Mesenchymal stem cell (in vitro differentiated cells and primary cell): ENCODE data around the gene PDE4A.

ENCODE experiments used
- DNase-seq: peaks from one replicate; pipeline ENCODE4 v3.0.0-alpha.2; 2013
- H2AFZ ChIP-seq: one replicate; pipeline ENCODE4 v1.6.1; 2013; ENCODE audit warnings: low read depth, mild to moderate bottlenecking, control low read depth, inconsistent platforms, low read length, moderate library complexity
- H2AK5ac ChIP-seq: 2 replicates; pipeline ENCODE4 v1.6.1; 2013; ENCODE audit warnings: low read length, moderate library complexity, mild to moderate bottlenecking, inconsistent platforms; ENCODE audit not compliant: severe bottlenecking
- H2BK120ac ChIP-seq: one replicate; pipeline ENCODE4 v1.6.1; 2013; ENCODE audit warnings: low read depth, mild to moderate bottlenecking, inconsistent platforms, low read length, moderate library complexity
- H2BK12ac ChIP-seq, 2 experiments: one replicate each; pipeline ENCODE4 v1.6.1; 2013; ENCODE audit warnings: inconsistent platforms in 2 of 2, low read length in 2 of 2, mild to moderate bottlenecking in 2 of 2, moderate library complexity in 2 of 2, control low read depth in 1 of 2
- H2BK15ac ChIP-seq: one replicate; pipeline ENCODE4 v1.6.1; 2013; ENCODE audit warnings: mild to moderate bottlenecking, low read depth, inconsistent platforms; ENCODE audit not compliant: poor library complexity, severe bottlenecking
- H2BK5ac ChIP-seq: 2 replicates; pipeline ENCODE4 v1.6.1; 2013; ENCODE audit warnings: low read depth, mild to moderate bottlenecking, low read length, control low read depth, inconsistent platforms; ENCODE audit not compliant: poor library complexity, severe bottlenecking
- H3K14ac ChIP-seq, 2 experiments: one replicate each; pipeline ENCODE4 v1.6.1; 2013; ENCODE audit warnings: inconsistent platforms in 2 of 2, low read length in 2 of 2, control low read depth in 1 of 2, mild to moderate bottlenecking in 1 of 2, moderate library complexity in 1 of 2
- H3K18ac ChIP-seq, 2 experiments: one replicate each; pipeline ENCODE4 v1.6.1; 2013; ENCODE audit warnings: inconsistent platforms in 2 of 2, low read length in 2 of 2, control low read depth in 1 of 2, low read depth in 1 of 2, mild to moderate bottlenecking in 1 of 2
- H3K23ac ChIP-seq, 2 experiments: one replicate each; pipeline ENCODE4 v1.6.1; 2013; ENCODE audit warnings: inconsistent platforms in 2 of 2, low read length in 2 of 2, mild to moderate bottlenecking in 2 of 2, moderate library complexity in 2 of 2, control low read depth in 1 of 2
- H3K27ac ChIP-seq: 2 replicates; pipeline ENCODE4 v1.5.1; 2013; ENCODE audit warnings: mild to moderate bottlenecking, moderate library complexity, low read length, control low read depth, inconsistent platforms; ENCODE audit not compliant: poor library complexity, severe bottlenecking
- H3K27me3 ChIP-seq, 2 experiments: 2 replicates each; pipeline versions ENCODE4 v1.6.1 to v1.7.0; 2013; ENCODE audit warnings: low read length in 2 of 2, mild to moderate bottlenecking in 2 of 2, moderate library complexity in 2 of 2, control low read depth in 1 of 2, inconsistent platforms in 1 of 2; ENCODE audit not compliant: control insufficient read depth in 1 of 2, insufficient read depth in 1 of 2
- H3K36me3 ChIP-seq, 2 experiments: 2 replicates each; pipeline versions ENCODE4 v1.6.1 to v1.7.0; 2013; ENCODE audit warnings: low read length in 2 of 2, control low read depth in 1 of 2, inconsistent platforms in 1 of 2, low read depth in 1 of 2, mild to moderate bottlenecking in 1 of 2; ENCODE audit not compliant: insufficient read depth in 2 of 2, control insufficient read depth in 1 of 2
- H3K4ac ChIP-seq, 2 experiments: one replicate each; pipeline ENCODE4 v1.6.1; 2013; ENCODE audit warnings: inconsistent platforms in 2 of 2, low read length in 2 of 2, mild to moderate bottlenecking in 2 of 2, moderate library complexity in 2 of 2, control low read depth in 1 of 2, low read depth in 1 of 2
- H3K4me1 ChIP-seq: 2 replicates; pipeline ENCODE4 v1.6.1; 2013; ENCODE audit warnings: low read depth, low read length, control low read depth; ENCODE audit not compliant: control insufficient read depth, insufficient read depth
- H3K4me2 ChIP-seq: 2 replicates; pipeline ENCODE4 v1.6.1; 2013; ENCODE audit warnings: low read length, mild to moderate bottlenecking, inconsistent platforms; ENCODE audit not compliant: poor library complexity, severe bottlenecking
- H3K4me3 ChIP-seq, 2 experiments: 2 replicates each; pipeline versions ENCODE4 v1.5.1 to v1.7.0; 2013; ENCODE audit warnings: low read length in 2 of 2, mild to moderate bottlenecking in 2 of 2, control low read depth in 1 of 2, low read depth in 1 of 2; ENCODE audit not compliant: insufficient read depth in 1 of 2
- H3K79me1 ChIP-seq: replicated peaks from 2 replicates; pipeline ENCODE4 v1.6.1; 2013; ENCODE audit warnings: mild to moderate bottlenecking, control low read depth, low read length, inconsistent platforms; ENCODE audit not compliant: poor library complexity, severe bottlenecking
- H3K9ac ChIP-seq: 2 replicates; pipeline ENCODE4 v1.7.0; 2013; ENCODE audit warnings: mild to moderate bottlenecking, low read length, moderate library complexity
- H3K9me3 ChIP-seq: 2 replicates; pipeline ENCODE4 v1.7.0; 2013; ENCODE audit warnings: mild to moderate bottlenecking, low read length; ENCODE audit not compliant: control insufficient read depth
- H4K8ac ChIP-seq: one replicate; pipeline ENCODE4 v1.6.1; 2013; ENCODE audit warnings: inconsistent platforms, mild to moderate bottlenecking, low read length, moderate library complexity
- H4K91ac ChIP-seq: one replicate; pipeline ENCODE4 v1.6.1; 2013; ENCODE audit warnings: mild to moderate bottlenecking, low read length, inconsistent platforms
- WGBS: methylation state at CpG from one replicate; pipeline ENCODE4 v1.1.7; 2013; ENCODE audit warnings: mixed read lengths; 5-methylcytosine and 5-hydroxymethylcytosine counted together

The PDE4A gene

GRCh38 chr19:10412257-10412977 lies 7.9 kb upstream of the PDE4A start:
- 92% methylated on average over 12 of the region's 13 CpGs for WGBS
- H3K14ac ChIP-seq = no peak overlapping the region
- no peak overlapping the region for H2AK5ac ChIP-seq
- H3K9ac ChIP-seq = no peak overlapping the region
- H3K27me3 ChIP-seq = peaks cover 12 to 17% of the 10 kb centered on the region in 2 experiments
- no peak overlapping the region for H3K4me2 ChIP-seq
- no peak overlapping the region for H4K8ac ChIP-seq
- H3K79me1 ChIP-seq = no peaks in the 10 kb centered on the region
- H2BK120ac ChIP-seq = no peak overlapping the region
- no peak overlapping the region for H3K18ac ChIP-seq
- H3K4me1 ChIP-seq = peaks cover 14% of the 10 kb centered on the region
- H3K9me3 ChIP-seq = peaks cover 3% of the 10 kb centered on the region
- H2BK15ac ChIP-seq = no peak overlapping the region
- no peak overlapping the region for H3K4ac ChIP-seq
- no peak overlapping the region for H3K23ac ChIP-seq
- no peaks in the 10 kb centered on the region for H3K36me3 ChIP-seq
- H3K27ac ChIP-seq = no peak overlapping the region
- no peak overlapping the region for H2AFZ ChIP-seq
- H2BK5ac ChIP-seq = no peak overlapping the region
- peak; percentile 48 for DNase-seq
- no peak overlapping the region for H3K4me3 ChIP-seq
- H4K91ac ChIP-seq = no peak overlapping the region
- no peak overlapping the region for H2BK12ac ChIP-seq

- Histone ChIP-seq H3K27me3 (peaks cover 41 to 43% of the 10 kb centered on the region in 2 experiments), H3K36me3 (no peaks in the 10 kb centered on the region), H2AK5ac (no peak overlapping the region), H3K27ac (no peak overlapping the region), H4K8ac (peak overlapping the region; percentile 70), H3K23ac (no peak overlapping the region), H3K4ac (no peak overlapping the region), H2BK120ac (no peak overlapping the region), H3K4me2 (peak overlapping the region; percentile 91), H3K18ac (peak overlapping the region; percentile 46 to 72), H2BK15ac (no peak overlapping the region), H3K14ac (peak overlapping the region in 1 of 2 experiments; percentile 46), H3K9me3 (peaks cover 3% of the 10 kb centered on the region), H3K4me3 (peak overlapping the region; percentile 53 to 82), H3K79me1 (no peaks in the 10 kb centered on the region), H4K91ac (no peak overlapping the region), H3K4me1 (peaks cover 38% of the 10 kb centered on the region), H2AFZ (peak overlapping the region; percentile 94), H3K9ac (peak overlapping the region; percentile 92), H2BK12ac (peak overlapping the region in 1 of 2 experiments; percentile 67), H2BK5ac (no peak overlapping the region)
- WGBS = 6% methylated on average over 9 of the region's 9 CpGs
- no peak for DNase-seq
Measured at GRCh38 chr19:10416083-10416379, 4.3 kb upstream of the PDE4A start.

- peaks cover 38% of the 10 kb centered on the region for H3K4me1 ChIP-seq
- H2BK15ac ChIP-seq = peak overlapping the region; percentile 37
- no peak overlapping the region for H2BK5ac ChIP-seq
- no peak overlapping the region for H4K91ac ChIP-seq
- WGBS = 7% methylated on average over 64 of the region's 67 CpGs
- H2BK12ac ChIP-seq = no peak overlapping the region
- peak overlapping the region; percentile 94 for H2AFZ ChIP-seq
- no peak overlapping the region for H3K23ac ChIP-seq
- peaks cover 3% of the 10 kb centered on the region for H3K9me3 ChIP-seq
- peak overlapping the region; percentile 70 for H4K8ac ChIP-seq
- H2AK5ac ChIP-seq = no peak overlapping the region
- H3K4me2 ChIP-seq = peak overlapping the region; percentile 91
- peak overlapping the region in 1 of 2 experiments; percentile 46 for H3K14ac ChIP-seq
- peak overlapping the region; percentile 92 for H3K9ac ChIP-seq
- no peak overlapping the region for H2BK120ac ChIP-seq
- H3K18ac ChIP-seq = peak overlapping the region; percentile 46 to 72
- peak overlapping the region; percentile 53 to 82 for H3K4me3 ChIP-seq
- peak; percentile 92 for DNase-seq
- H3K4ac ChIP-seq = peak overlapping the region in 1 of 2 experiments; percentile 63
- H3K27ac ChIP-seq = no peak overlapping the region
- H3K27me3 ChIP-seq = peaks cover 44 to 49% of the 10 kb centered on the region in 2 experiments
- H3K36me3 ChIP-seq = no peaks in the 10 kb centered on the region
- H3K79me1 ChIP-seq = no peaks in the 10 kb centered on the region
Measured at GRCh38 chr19:10416380-10417257, 3.7 kb upstream of the PDE4A start.

DNA sequence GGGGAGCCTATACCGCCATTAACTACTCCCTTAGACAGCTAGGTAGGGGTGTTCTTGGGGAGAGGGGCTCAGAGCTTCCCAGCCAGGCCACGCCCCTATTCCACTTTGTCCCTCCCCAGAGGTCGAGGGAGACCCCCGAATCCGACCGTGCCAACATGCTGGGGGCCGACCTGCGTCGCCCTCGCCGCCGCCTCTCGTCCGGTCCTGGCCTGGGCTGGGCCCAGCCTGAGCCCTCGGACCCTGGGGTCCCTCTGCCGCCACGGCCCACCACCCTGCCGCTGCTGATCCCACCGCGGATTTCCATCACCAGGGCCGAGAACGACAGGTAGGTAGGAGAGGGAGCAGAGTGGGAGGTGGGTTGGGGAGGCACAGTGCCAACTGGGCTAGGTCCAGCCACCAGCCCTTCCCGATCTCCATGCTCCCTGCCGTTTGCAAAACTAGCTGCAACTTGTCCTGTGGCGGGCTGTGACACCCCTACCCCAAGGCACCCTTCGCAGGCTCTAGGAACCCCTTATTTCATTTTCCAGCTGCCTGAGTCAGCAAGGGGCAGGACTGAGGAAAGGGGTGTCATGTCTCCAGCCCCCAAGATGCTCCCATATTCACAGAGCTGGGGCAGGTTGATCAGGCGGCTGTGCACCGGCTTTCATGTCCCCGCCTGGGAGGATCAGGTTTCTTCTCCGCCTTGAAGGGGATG lies 2.6 kb upstream of the PDE4A start:
- DNase-seq = no peak
- peaks cover 3% of the 10 kb centered on the region for H3K9me3 ChIP-seq
- H2BK15ac ChIP-seq = peak overlapping the region; percentile 30
- no peak overlapping the region for H3K9ac ChIP-seq
- H3K27me3 ChIP-seq = peaks cover 55 to 60% of the 10 kb centered on the region in 2 experiments
- no peak overlapping the region for H3K23ac ChIP-seq
- H2BK120ac ChIP-seq = no peak overlapping the region
- H3K4me3 ChIP-seq = no peak overlapping the region
- 32% methylated on average over 29 of the region's 30 CpGs for WGBS
- H3K4me2 ChIP-seq = no peak overlapping the region
- H3K79me1 ChIP-seq = no peaks in the 10 kb centered on the region
- no peak overlapping the region for H2BK12ac ChIP-seq
- H4K91ac ChIP-seq = no peak overlapping the region
- H3K14ac ChIP-seq = no peak overlapping the region
- H3K36me3 ChIP-seq = no peaks in the 10 kb centered on the region
- no peak overlapping the region for H3K27ac ChIP-seq
- H3K18ac ChIP-seq = no peak overlapping the region
- no peak overlapping the region for H2AK5ac ChIP-seq
- H2AFZ ChIP-seq = no peak overlapping the region
- no peak overlapping the region for H4K8ac ChIP-seq
- H3K4ac ChIP-seq = no peak overlapping the region
- H3K4me1 ChIP-seq = peaks cover 38% of the 10 kb centered on the region
- no peak overlapping the region for H2BK5ac ChIP-seq
